PC-9 (cell line): Measurements from ENCODE around the gene HDX. TPM values are rescaled to one million over a fixed set of nuclear protein-coding genes. Genes with fewer than 3 reads are reported as not detected.
A peak's percentile ranks its signal among the peaks of the same experiment; 100 is the strongest.
"Not testable (repeated sequence)": the region's sequence is repeated elsewhere in the genome, so short reads cannot be mapped to it uniquely, and the experiment has no call there.

Experiments used
- Bru-seq: library from RNA; stranded (reverse); fragments of 400-500 nt; gene quantifications from one replicate; lab custom pipeline; 2021; lab: Mats Ljungman, UMichigan
- BruChase-seq, 2 experiments: library from RNA; stranded (reverse); fragments of 400-500 nt; gene quantifications; one replicate each; lab custom pipeline; 2021; lab: Mats Ljungman, UMichigan
- BruUV-seq: library from RNA; stranded (reverse); fragments of 400-500 nt; replicated peaks from 2 replicates; lab custom pipeline; 2021; lab: Mats Ljungman, UMichigan
- CTCF ChIA-PET: fragments of 300-600 bp; sonication (Branson Sonifier 250); formaldehyde crosslinking; loops from one replicate; lab custom pipeline; 2022; ENCODE audit warnings: antibody characterized with exemption; lab: Charles Lee
- POLR2A ChIA-PET: fragments of 300-600 bp; sonication (Branson Sonifier 250); formaldehyde crosslinking; loops from one replicate; lab custom pipeline; 2022; ENCODE audit warnings: antibody characterized with exemption; ENCODE audit not compliant: unreplicated experiment; lab: Charles Lee
- DNase-seq, 2 experiments: peaks; one replicate each; pipeline versions ENCODE4 v3.0.0 to v3.0.0-alpha.2; 2015 to 2022; ENCODE audit warnings: mixed read lengths in 1 of 2
- H2AFZ ChIP-seq: fragments of 200-600 bp; sonication (generic); 2 replicates; pipeline ENCODE4 v1.8.1; 2017; ENCODE audit warnings: antibody characterized with exemption
- H3F3A ChIP-seq: fragments of 200-600 bp; sonication (generic); 2 replicates; pipeline ENCODE4 v1.8.1; 2017; ENCODE audit warnings: antibody characterized with exemption, mild to moderate bottlenecking, low read depth; ENCODE audit not compliant: insufficient read depth
- H3K27ac ChIP-seq: fragments of 200-600 bp; sonication (generic); 2 replicates; pipeline ENCODE4 v1.6.1; 2016; ENCODE audit warnings: mixed run types
- H3K27me3 ChIP-seq: fragments of 200-600 bp; sonication (generic); 2 replicates; pipeline ENCODE4 v1.6.1; 2016; ENCODE audit warnings: low read depth, mixed run types; ENCODE audit not compliant: insufficient read depth
- H3K36me3 ChIP-seq: fragments of 200-600 bp; sonication (generic); 2 replicates; pipeline ENCODE4 v1.6.1; 2016; ENCODE audit warnings: low read depth, mixed run types
- H3K4me1 ChIP-seq: fragments of 200-600 bp; sonication (generic); replicated peaks from 2 replicates; pipeline ENCODE4 v1.6.1; 2016; ENCODE audit warnings: mixed run types; ENCODE audit not compliant: insufficient read depth
- H3K4me2 ChIP-seq: fragments of 200-600 bp; sonication (generic); 2 replicates; pipeline ENCODE4 v1.6.1; 2017; ENCODE audit warnings: mixed run types
- H3K4me3 ChIP-seq: fragments of 200-600 bp; sonication (generic); 2 replicates; pipeline ENCODE4 v1.6.1; 2016; ENCODE audit warnings: mixed run types
- H3K79me2 ChIP-seq: fragments of 200-600 bp; sonication (generic); 2 replicates; pipeline ENCODE4 v1.6.1; 2017; ENCODE audit warnings: low read depth, mixed run types
- H3K9me2 ChIP-seq: fragments of 200-600 bp; sonication (generic); 2 replicates; pipeline ENCODE4 v1.8.1; 2017; ENCODE audit warnings: mild to moderate bottlenecking; ENCODE audit not compliant: insufficient read depth
- H3K9me3 ChIP-seq: fragments of 200-600 bp; sonication (generic); 2 replicates; pipeline ENCODE4 v1.8.1; 2016; ENCODE audit warnings: low read depth; ENCODE audit not compliant: insufficient read depth
- H4K20me1 ChIP-seq: fragments of 200-600 bp; sonication (generic); 2 replicates; pipeline ENCODE4 v1.8.1; 2017; ENCODE audit not compliant: insufficient read depth
- CTCF ChIP-seq: fragments of 200-600 bp; sonication (generic); conservative IDR thresholded peaks from 2 replicates; pipeline ENCODE4 v1.6.1; 2017; ENCODE audit warnings: mixed run types, antibody characterized with exemption, mild to moderate bottlenecking, moderate library complexity
- EZH2 ChIP-seq: fragments of 200-600 bp; sonication (generic); IDR thresholded peaks from 2 replicates; pipeline ENCODE4 v1.8.0; 2017; ENCODE audit warnings: antibody characterized with exemption, low read depth
- intact Hi-C: fragments of 100-400 bp; cut with micrococcal nuclease; formaldehyde crosslinking; loops from one replicate; pipeline ENCODE4 v1.10.0; 2022; ENCODE audit not compliant: unreplicated experiment
- long read RNA-seq: library from polyadenylated mRNA; stranded (forward); transcript quantifications from one replicate; pipeline ENCODE4 v2.0.0, GENCODE V29; 2022
- total RNA-seq: library from RNA; stranded (reverse); gene quantifications from 2 replicates; pipeline ENCODE4 v1.2.3, GENCODE V29; 2021

HDX gene, protein sequence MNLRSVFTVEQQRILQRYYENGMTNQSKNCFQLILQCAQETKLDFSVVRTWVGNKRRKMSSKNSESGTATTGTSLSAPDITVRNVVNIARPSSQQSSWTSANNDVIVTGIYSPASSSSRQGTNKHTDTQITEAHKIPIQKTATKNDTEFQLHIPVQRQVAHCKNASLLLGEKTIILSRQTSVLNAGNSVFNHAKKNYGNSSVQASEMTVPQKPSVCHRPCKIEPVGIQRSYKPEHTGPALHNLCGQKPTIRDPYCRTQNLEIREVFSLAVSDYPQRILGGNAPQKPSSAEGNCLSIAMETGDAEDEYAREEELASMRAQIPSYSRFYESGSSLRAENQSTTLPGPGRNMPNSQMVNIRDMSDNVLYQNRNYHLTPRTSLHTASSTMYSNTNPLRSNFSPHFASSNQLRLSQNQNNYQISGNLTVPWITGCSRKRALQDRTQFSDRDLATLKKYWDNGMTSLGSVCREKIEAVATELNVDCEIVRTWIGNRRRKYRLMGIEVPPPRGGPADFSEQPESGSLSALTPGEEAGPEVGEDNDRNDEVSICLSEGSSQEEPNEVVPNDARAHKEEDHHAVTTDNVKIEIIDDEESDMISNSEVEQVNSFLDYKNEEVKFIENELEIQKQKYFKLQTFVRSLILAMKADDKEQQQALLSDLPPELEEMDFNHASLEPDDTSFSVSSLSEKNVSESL
- total RNA-seq (1.1 and 1.2 TPM in 2 replicates), Bru-seq, nascent RNA (percentile 37 among the genes with signal in this experiment), BruChase-seq, experiment 1, labeled RNA remaining after a 2-hour chase (percentile 40 among the genes with signal in this experiment), BruChase-seq, experiment 2, labeled RNA remaining after a 6-hour chase (percentile 27 among the genes with signal in this experiment)
- long read RNA-seq, partial matches to known transcripts: 0 of 1 reads
- long read RNA-seq, other reads (novel, unspliced or antisense): 1 of 1 reads

- no peaks in the 10 kb centered on the region for H3K9me2 ChIP-seq
- peak within 1 kb of the TSS; percentile 52 for H3K4me3 ChIP-seq
- H3F3A ChIP-seq: no peaks in the 10 kb centered on the region
- peak; percentile 35 to 65 for DNase-seq
- H3K79me2 ChIP-seq: no peaks in the 10 kb centered on the region
- BruUV-seq: TSS peak; percentile 64
- intact Hi-C loops: no loop called here
- H3K9me3 ChIP-seq: no peaks in the 10 kb centered on the region
- peak within 1 kb of the TSS; percentile 75 for H3K4me2 ChIP-seq
- H2AFZ ChIP-seq: peak within 1 kb of the TSS; percentile 84
- no peaks in the 10 kb centered on the region for H4K20me1 ChIP-seq
- H3K27me3 ChIP-seq: no peaks in the 10 kb centered on the region
- H3K36me3 ChIP-seq: no peaks in the 10 kb centered on the region
- no peak for TF ChIP-seq EZH2
- TF ChIP-seq CTCF: no peak
- CTCF ChIA-PET: no interaction called here
- no peaks in the 10 kb centered on the region for H3K4me1 ChIP-seq
- H3K27ac ChIP-seq: no peak within 1 kb of the TSS
- POLR2A ChIA-PET: no interaction called here
These were observed at the start of gene HDX for GRCh38 chrX:84501798-84502628. TSS of gene HDX (minus strand) at chrX:84502453. CDS start at chrX:84475397, 27,056 bp downstream.

DNA sequence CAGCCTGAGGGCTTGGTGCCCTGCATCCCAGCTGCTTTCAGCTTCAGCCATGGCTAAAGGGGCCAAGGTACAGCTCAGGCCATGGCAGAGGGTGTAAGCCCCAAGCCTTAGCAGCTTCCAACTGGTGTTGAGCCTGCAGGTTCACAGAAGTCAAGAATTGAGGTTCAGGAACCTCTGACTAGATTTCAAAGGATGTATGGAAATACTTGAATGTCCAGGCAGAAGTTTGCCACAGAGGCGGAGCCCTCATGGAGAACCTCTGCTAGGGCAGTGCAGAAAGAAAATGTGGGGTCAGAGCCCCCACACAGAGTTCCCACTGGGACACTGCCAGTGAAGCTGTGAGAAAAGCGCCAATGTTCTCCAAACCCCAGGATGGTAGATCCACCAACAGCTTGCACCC, 39.1 kb upstream of the HDX start:
- H3K9me2 ChIP-seq, H3K4me3 ChIP-seq, CTCF ChIA-PET, H3K9me3 ChIP-seq, POLR2A ChIA-PET, BruUV-seq, H3K36me3 ChIP-seq, H3K4me2 ChIP-seq, intact Hi-C loops, H3K27ac ChIP-seq, H3K4me1 ChIP-seq, H3K79me2 ChIP-seq, H3F3A ChIP-seq, H4K20me1 ChIP-seq, H2AFZ ChIP-seq, DNase-seq, H3K27me3 ChIP-seq: not testable (repeated sequence)

GRCh38 chrX:84537627-84538026, 35.4 kb upstream of the HDX start:
- H3K79me2 ChIP-seq, H4K20me1 ChIP-seq, H3K4me1 ChIP-seq, H3K27ac ChIP-seq, H3K4me2 ChIP-seq, H3K9me3 ChIP-seq, H3K36me3 ChIP-seq, CTCF ChIA-PET, H2AFZ ChIP-seq, POLR2A ChIA-PET, DNase-seq, BruUV-seq, H3K27me3 ChIP-seq, H3K4me3 ChIP-seq, H3F3A ChIP-seq, H3K9me2 ChIP-seq: not testable (repeated sequence)
- intact Hi-C loops: loop anchor here (2.0 kb wide), 1 partner anchor 41 kb away; no protein-coding TSS in a partner anchor
